ENCODE data around the gene CTH. TPM values are rescaled to one million over a fixed set of nuclear protein-coding genes. Genes with fewer than 3 reads are reported as not detected.

Gene CTH
- 8.7 and 12.4 TPM in 2 replicates for total RNA-seq (2016; rRNA removed; fragmentation: Illumina TruSeq; extraction: Trizol)
- 1.1 and 1.7 TPM in 2 replicates for total RNA-seq (2016; cell fraction: cytosol; rRNA removed; fragmentation: Illumina TruSeq; extraction: Trizol; ENCODE audit: low read depth)
- 9.9 and 12.2 TPM in 2 replicates for total RNA-seq (2016; cell fraction: insoluble cytoplasmic fraction; rRNA removed; fragmentation: Illumina TruSeq; extraction: Trizol)
- 2.9 and 3.5 TPM in 2 replicates for total RNA-seq (2016; cell fraction: membrane; rRNA removed; fragmentation: Illumina TruSeq; extraction: Trizol)
- 8.8 and 11.7 TPM in 2 replicates for total RNA-seq (2016; cell fraction: nucleus; rRNA removed; fragmentation: Illumina TruSeq; extraction: Trizol)
- 15.7 and 19.7 TPM in 2 replicates for polyA plus RNA-seq (2011; rRNA removed)
- 18.3 and 19.4 TPM in 2 replicates for polyA plus RNA-seq (2011; cell fraction: cytosol; rRNA removed)
- 10.9 and 15.1 TPM in 2 replicates for polyA plus RNA-seq (2011; cell fraction: nucleus; rRNA removed)
- polyA plus RNA-seq (2012) = 18.2 and 26.6 TPM in 2 replicates
- polyA plus RNA-seq (2016; cell fraction: cytosol; fragmentation: Illumina TruSeq; extraction: Trizol; ENCODE audit: low read depth) = 0.96 and 1.1 TPM in 2 replicates
- polyA plus RNA-seq (2016; cell fraction: insoluble cytoplasmic fraction; fragmentation: Illumina TruSeq; extraction: Trizol; ENCODE audit: low read depth) = 14.7 and 15.0 TPM in 2 replicates
- 1.5 and 2.0 TPM in 2 replicates for polyA plus RNA-seq (2016; cell fraction: membrane; fragmentation: Illumina TruSeq; extraction: Trizol; ENCODE audit: low read depth)
- polyA plus RNA-seq (2016; cell fraction: nucleus; fragmentation: Illumina TruSeq; extraction: Trizol; ENCODE audit: insufficient read depth, low read depth) = 10.0 and 12.8 TPM in 2 replicates
- 33.7 and 40.4 TPM in 2 replicates for polyA minus RNA-seq (2011; rRNA and poly(A)+ RNA removed; ENCODE audit: low replicate concordance)
- polyA minus RNA-seq (2011; cell fraction: cytosol; rRNA and poly(A)+ RNA removed) = 13.9 and 16.7 TPM in 2 replicates
- 24.0 and 32.6 TPM in 2 replicates for polyA minus RNA-seq (2011; cell fraction: nucleus; rRNA and poly(A)+ RNA removed)
- percentile 83 among the genes with signal in this experiment for Bru-seq, nascent RNA
- percentile 70 among the genes with signal in this experiment for BruChase-seq, experiment 1, labeled RNA remaining after a 6-hour chase
- percentile 69 among the genes with signal in this experiment for BruChase-seq, experiment 2, labeled RNA remaining after a 2-hour chase
- long read RNA-seq, experiment 1, transcript CTH-202 (12 exons, 1,805 nt) = major isoform, 33 of 35 reads
- long read RNA-seq, experiment 1, partial matches to known transcripts = 0 of 35 reads
- long read RNA-seq, experiment 1, other reads (novel, unspliced or antisense) = 0 of 35 reads
- long read RNA-seq, experiment 2, transcript CTH-202 (12 exons, 1,805 nt) = major isoform, 55 of 104 reads
- long read RNA-seq, experiment 2, partial matches to known transcripts = 18 of 104 reads
- long read RNA-seq, experiment 2, other reads (novel, unspliced or antisense) = 31 of 104 reads

GRCh38 chr1:70410604-70411359, at the start of gene CTH:
TSS of gene CTH (plus strand) at chr1:70411268. CDS start at chr1:70411416, 148 bp downstream.
- CTCF ChIA-PET (ENCODE audit: low intra/inter-chr PET ratio, low total read pairs) = no interaction called here
- H3K9ac ChIP-seq (ENCODE audit: insufficient read depth, low read depth, low read length) = peak within 1 kb of the TSS; percentile 87
- POLR2A ChIA-PET = interaction anchor here (0.7 to 4.4 kb wide), 19 partner anchors 11 to 671 kb away, joined by 3 to 118 read pairs (median 4); partner anchors contain the start of genes ANKRD13C, LRRC40 and SRSF11
- no peaks in the 10 kb centered on the region; a peak in 1 of 5 replicates for H3K27me3 ChIP-seq (ENCODE audit: control insufficient read depth in 1 of 2, insufficient read depth in 2 of 2, low read length in 2 of 2)
- FAIRE-seq (peak; percentile 85), ATAC-seq (peak; percentile 97), DNase-seq (ENCODE audit: low spot score) (peak; percentile 94)
- peak within 1 kb of the TSS; percentile 95 for H3K27ac ChIP-seq (ENCODE audit: extremely low read length, insufficient read depth, low read length)
- in situ Hi-C loops (cut with HindIII; ENCODE audit: extremely low pct_ligation_motif_present, low pct_unique_long_range_greater_than_20kb) = loop anchor here (5.0 to 10.0 kb wide), 2 partner anchors 58 to 206 kb away; partner anchors contain the start of genes ANKRD13C and LRRC40
- BruUV-seq (replicated peaks) = TSS peak; percentile 98
- H3K4me2 ChIP-seq (ENCODE audit: low read depth, low read length) = peak within 1 kb of the TSS; percentile 95
- peak within 1 kb of the TSS; percentile 74 to 89 (median 84) for H3K4me3 ChIP-seq (replicated peaks in 1 of 3; ENCODE audit: insufficient read depth in 1 of 3, low read depth in 2 of 3, low read length in 3 of 3)
- intact Hi-C loops (cut with micrococcal nuclease; ENCODE audit: unreplicated experiment) = loop anchor here (1.0 to 5.0 kb wide), 3 partner anchors 56 to 268 kb away; partner anchors contain the start of genes ANKRD13C and SRSF11
- H4K20me1 ChIP-seq (ENCODE audit: insufficient read depth, low read length) = 0 out of 2 replicates have a peak, but pooled peaks cover 3% of the 10 kb centered on the region
- 2% methylated on average over 18 of the region's 48 CpGs for WGBS (ENCODE audit: low lambda C conversion rate)
- H3K9me3 ChIP-seq (ENCODE audit: low read length) = no peaks in the 10 kb centered on the region
- H3K4me1 ChIP-seq (ENCODE audit: insufficient read depth, low read length) = peaks cover 16% of the 10 kb centered on the region; the same call in 1 of the 2 replicates
- peaks cover 0 to 13% of the 10 kb centered on the region in 2 experiments; a peak in 1 of 5 replicates for H3K36me3 ChIP-seq (replicated peaks in 1 of 2; ENCODE audit: control insufficient read depth in 1 of 2, insufficient read depth in 2 of 2, low read length in 2 of 2)
- peak within 1 kb of the TSS; percentile 89 for H2AFZ ChIP-seq (ENCODE audit: low read length)
- peaks cover 15% of the 10 kb centered on the region for H3K79me2 ChIP-seq (ENCODE audit: insufficient read depth, low read length)
- TF ChIP-seq FOXA3 (CRISPR knock-in tag; IDR thresholded peaks at IDR 0.05) (peak; percentile 17; the same call in 1 of the 2 replicates), HNF4G (IDR thresholded peaks at IDR 0.05; ENCODE audit: borderline replicate concordance, low read depth, low read length) (peak; percentile 6; the same call in 1 of the 2 replicates), HNF4G (CRISPR knock-in tag; IDR thresholded peaks at IDR 0.05; ENCODE audit: borderline replicate concordance, low read depth) (0 out of 2 replicates have a peak, but pooled peaks have one; percentile 60), ZNF556 (CRISPR knock-in tag; IDR thresholded peaks at IDR 0.05; ENCODE audit: borderline replicate concordance) (peak; percentile 7; the same call in 1 of the 2 replicates), PHF20 (CRISPR knock-in tag; IDR thresholded peaks at IDR 0.05) (peak; percentile 61), TAF15 (IDR thresholded peaks at IDR 0.05; ENCODE audit: low read depth, low read length, poor library complexity, severe bottlenecking) (no peak), ZNF136 (CRISPR knock-in tag; IDR thresholded peaks at IDR 0.05; ENCODE audit: low read depth) (0 out of 2 replicates have a peak, but pooled peaks have one; percentile 23), ZNF430 (CRISPR knock-in tag; IDR thresholded peaks at IDR 0.05) (peak; percentile 80), DNMT1 (CRISPR knock-in tag; IDR thresholded peaks at IDR 0.05) (0 out of 2 replicates have a peak, but pooled peaks have one; percentile 65), NR2F2 (IDR thresholded peaks at IDR 0.05; ENCODE audit: borderline replicate concordance, low read depth) (no peak), ZKSCAN1 (IDR thresholded peaks at IDR 0.05; ENCODE audit: low read length) (no peak), SALL2 (CRISPR knock-in tag; IDR thresholded peaks at IDR 0.05) (peak; percentile 63), ZNF30 (CRISPR knock-in tag; IDR thresholded peaks at IDR 0.05) (no peak), MAX (IDR thresholded peaks at IDR 0.05) (peak; percentile 78), HOMEZ (CRISPR knock-in tag; IDR thresholded peaks at IDR 0.05; ENCODE audit: low read depth) (peak; percentile 17; the same call in 1 of the 2 replicates), GZF1 (CRISPR knock-in tag; IDR thresholded peaks at IDR 0.05) (peak; percentile 79)

All from HepG2 (cell line).